GM21619 (cell line): ENCODE results near the gene SARS1.
A peak's percentile ranks its signal among the peaks of the same experiment; 100 is the strongest.
"Not testable (repeated sequence)": the region's sequence is repeated elsewhere in the genome, so short reads cannot be mapped to it uniquely, and the experiment has no call there.

Experiments
- ATAC-seq: cut with Tn5 transposase; IDR thresholded peaks from one replicate; pipeline ENCODE4 v1.9.1; 2021; ENCODE audit not compliant: unreplicated experiment

Gene SARS1

GRCh38 chr1:109213824-109214693 lies at the start of gene SARS1:
SARS1 (plus strand) TSS chr1:109213918; CDS start chr1:109213993, 75 bp downstream.
- peak; percentile 74 for ATAC-seq

- no peak for ATAC-seq
Observed at GRCh38 chr1:109164538-109164937, 49.2 kb upstream of the SARS1 start.

GRCh38 chr1:109167001-109167506 lies 46.7 kb upstream of the SARS1 start:
- peak; percentile 76 for ATAC-seq

- no peak for ATAC-seq
Observed at GRCh38 chr1:109170035-109170764, 43.5 kb upstream of the SARS1 start.

- no peak for ATAC-seq
Observed at GRCh38 chr1:109171646-109172045, 42.1 kb upstream of the SARS1 start.

GRCh38 chr1:109176349-109176748 lies 37.4 kb upstream of the SARS1 start:
- ATAC-seq, result not testable (repeated sequence)

GRCh38 chr1:109180715-109181084 lies 33.0 kb upstream of the SARS1 start:
- ATAC-seq, result not testable (repeated sequence)

GRCh38 chr1:109181085-109181806 lies 32.5 kb upstream of the SARS1 start:
- ATAC-seq, result no peak

- ATAC-seq, result no peak
Observed at GRCh38 chr1:109181807-109182163, 31.9 kb upstream of the SARS1 start.

- no peak for ATAC-seq
Observed at GRCh38 chr1:109183058-109183738, 30.5 kb upstream of the SARS1 start.

- ATAC-seq, result no peak
Observed at GRCh38 chr1:109184687-109185086, 29.0 kb upstream of the SARS1 start.

GRCh38 chr1:109185357-109185756 lies 28.4 kb upstream of the SARS1 start:
- no peak for ATAC-seq

- ATAC-seq, result no peak
Observed at GRCh38 chr1:109185990-109186732, 27.6 kb upstream of the SARS1 start.

- ATAC-seq, result no peak
Observed at GRCh38 chr1:109186733-109187086, 27.0 kb upstream of the SARS1 start.

GRCh38 chr1:109187127-109187526 lies 26.6 kb upstream of the SARS1 start:
- ATAC-seq, result no peak

GRCh38 chr1:109188200-109188599 lies 25.5 kb upstream of the SARS1 start:
- no peak for ATAC-seq

- ATAC-seq, result no peak
Observed at GRCh38 chr1:109188781-109189180, 24.9 kb upstream of the SARS1 start.

GRCh38 chr1:109190189-109190588 lies 23.5 kb upstream of the SARS1 start:
- no peak for ATAC-seq

GRCh38 chr1:109191377-109191776 lies 22.3 kb upstream of the SARS1 start:
- no peak for ATAC-seq

GRCh38 chr1:109191891-109192290 lies 21.8 kb upstream of the SARS1 start:
- ATAC-seq, result no peak
